Sigmoid colon (tissue), 4 donors: ENCODE measurements around the gene BLM.
"Not testable (repeated sequence)": the region's sequence is repeated elsewhere in the genome, so short reads cannot be mapped to it uniquely, and the experiment has no call there.

Source experiments
- EP300 ChIP-seq, 4 donors: sonication (generic); formaldehyde crosslinking; IDR thresholded peaks; one replicate each; pipeline ENCODE4 v1.6.1; 2017; ENCODE audit warnings: antibody characterized with exemption in 4 of 4
- POLR2A ChIP-seq, 2 donors: fragments of 450-650 bp; IDR thresholded peaks; one replicate each; pipeline ENCODE4 v1.6.1; 2016; ENCODE audit warnings: antibody characterized with exemption in 2 of 2, mild to moderate bottlenecking in 2 of 2, moderate library complexity in 2 of 2
- POLR2AphosphoS5 ChIP-seq, 4 donors: sonication (generic); formaldehyde crosslinking; IDR thresholded peaks; one replicate each; pipeline ENCODE4 v1.6.1; 2017; ENCODE audit warnings: antibody characterized with exemption in 4 of 4
- TF ChIP-seq, protein P1 (sequence below), 4 experiments: fragments of 450-650 bp in 3 of 4; fragments of 200-600 bp in 1 of 4; IDR thresholded peaks; one replicate each; pipeline ENCODE4 v1.5.1; 2016 to 2019; ENCODE audit warnings: antibody characterized with exemption in 4 of 4, mild to moderate bottlenecking in 3 of 4, moderate library complexity in 2 of 4

DNA sequence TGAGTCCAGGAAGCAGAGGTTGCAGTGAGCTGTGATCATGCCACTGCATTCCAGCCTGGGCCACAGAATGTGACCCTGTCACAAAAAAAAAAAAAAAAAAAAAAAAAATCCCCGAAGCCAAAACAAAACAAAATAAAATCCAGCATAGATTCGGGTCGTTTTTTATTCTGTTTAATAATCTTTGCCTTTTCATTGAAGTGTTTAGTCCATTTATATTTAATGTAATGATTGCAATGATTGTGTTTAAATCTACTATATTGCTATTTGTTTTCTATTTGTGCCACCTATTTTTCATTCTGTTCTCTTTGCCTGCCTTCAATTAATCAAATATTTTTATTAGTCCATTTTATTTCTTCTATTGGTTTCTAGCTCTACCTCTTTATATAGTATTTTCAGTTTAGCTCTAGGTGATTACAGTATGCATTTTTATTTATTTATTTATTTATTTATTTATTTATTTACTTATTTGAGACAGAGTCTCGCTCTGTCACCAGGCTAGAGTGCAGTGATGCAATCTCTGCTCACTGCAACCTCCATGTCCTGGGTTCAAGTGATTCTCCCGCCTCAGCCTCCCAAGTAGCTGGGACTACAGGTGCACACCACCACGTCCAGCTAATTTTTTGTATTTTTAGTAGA, 27.7 kb upstream of the BLM start:
- TF ChIP-seq, protein P1, sequence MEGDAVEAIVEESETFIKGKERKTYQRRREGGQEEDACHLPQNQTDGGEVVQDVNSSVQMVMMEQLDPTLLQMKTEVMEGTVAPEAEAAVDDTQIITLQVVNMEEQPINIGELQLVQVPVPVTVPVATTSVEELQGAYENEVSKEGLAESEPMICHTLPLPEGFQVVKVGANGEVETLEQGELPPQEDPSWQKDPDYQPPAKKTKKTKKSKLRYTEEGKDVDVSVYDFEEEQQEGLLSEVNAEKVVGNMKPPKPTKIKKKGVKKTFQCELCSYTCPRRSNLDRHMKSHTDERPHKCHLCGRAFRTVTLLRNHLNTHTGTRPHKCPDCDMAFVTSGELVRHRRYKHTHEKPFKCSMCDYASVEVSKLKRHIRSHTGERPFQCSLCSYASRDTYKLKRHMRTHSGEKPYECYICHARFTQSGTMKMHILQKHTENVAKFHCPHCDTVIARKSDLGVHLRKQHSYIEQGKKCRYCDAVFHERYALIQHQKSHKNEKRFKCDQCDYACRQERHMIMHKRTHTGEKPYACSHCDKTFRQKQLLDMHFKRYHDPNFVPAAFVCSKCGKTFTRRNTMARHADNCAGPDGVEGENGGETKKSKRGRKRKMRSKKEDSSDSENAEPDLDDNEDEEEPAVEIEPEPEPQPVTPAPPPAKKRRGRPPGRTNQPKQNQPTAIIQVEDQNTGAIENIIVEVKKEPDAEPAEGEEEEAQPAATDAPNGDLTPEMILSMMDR (IDR thresholded peaks at IDR 0.05): not testable (repeated sequence)
- not testable (repeated sequence) for TF ChIP-seq POLR2A, EP300, POLR2AphosphoS5 (IDR thresholded peaks at IDR 0.05)
